Upper lobe of left lung (tissue), 4 donors: ENCODE data around the gene SULT2A1.

Experiments
- CTCF ChIP-seq, 6 experiments: fragments of 450-650 bp in 4 of 6; fragments of 200-600 bp in 2 of 6; sonication (generic) in 2 of 6; IDR thresholded peaks; one replicate each; pipeline ENCODE4 v1.5.1; 2016 to 2019; ENCODE audit warnings: antibody characterized with exemption in 6 of 6
- EP300 ChIP-seq, 4 donors: sonication (generic); formaldehyde crosslinking; IDR thresholded peaks; one replicate each; pipeline ENCODE4 v1.5.1; 2017; ENCODE audit warnings: antibody characterized with exemption in 4 of 4, control low read depth in 2 of 4
- POLR2A ChIP-seq, 4 donors: fragments of 450-650 bp; IDR thresholded peaks; one replicate each; pipeline ENCODE4 v1.5.1; 2016 to 2017; ENCODE audit warnings: antibody characterized with exemption in 4 of 4, mild to moderate bottlenecking in 2 of 4
- POLR2AphosphoS5 ChIP-seq, 2 donors: sonication (generic); formaldehyde crosslinking; IDR thresholded peaks; one replicate each; pipeline ENCODE4 v1.5.1; 2017; ENCODE audit warnings: antibody characterized with exemption in 2 of 2

- no peak for TF ChIP-seq POLR2A (IDR thresholded peaks at IDR 0.05)
- no peak for TF ChIP-seq CTCF (IDR thresholded peaks at IDR 0.05)
- no peak for TF ChIP-seq EP300 (IDR thresholded peaks at IDR 0.05)
- TF ChIP-seq POLR2AphosphoS5 (IDR thresholded peaks at IDR 0.05), result no peak
These were observed 7.2 kb downstream of the SULT2A1 start for GRCh38 chr19:47878906-47879305.
